HG03442 (cell line): ENCODE data around the gene PRKACA.

Experiments
- ATAC-seq: cut with Tn5 transposase; IDR thresholded peaks from one replicate; pipeline ENCODE4 v1.9.1; 2021; ENCODE audit warnings: mild to moderate bottlenecking, moderate library complexity; ENCODE audit not compliant: unreplicated experiment

The PRKACA gene

GRCh38 chr19:14118165-14119051, 846 bp upstream of the PRKACA start:
- peak; percentile 26 for ATAC-seq

GRCh38 chr19:14116918-14117578, 514 bp downstream of the PRKACA start:
- ATAC-seq, result no peak

- no peak for ATAC-seq
Observed at GRCh38 chr19:14116525-14116917, 1.0 kb downstream of the PRKACA start.

GRCh38 chr19:14115756-14116155, 1.8 kb downstream of the PRKACA start:
- ATAC-seq, result no peak

GRCh38 chr19:14114854-14115253, 2.7 kb downstream of the PRKACA start:
- no peak for ATAC-seq

GRCh38 chr19:14114439-14114838, 3.1 kb downstream of the PRKACA start:
- no peak for ATAC-seq

- ATAC-seq, result no peak
Observed at GRCh38 chr19:14113762-14114414, 3.7 kb downstream of the PRKACA start.

- ATAC-seq, result no peak
Observed at GRCh38 chr19:14112809-14113385, 4.7 kb downstream of the PRKACA start.

GRCh38 chr19:14112051-14112808, 5.3 kb downstream of the PRKACA start:
- no peak for ATAC-seq

GRCh38 chr19:14111486-14111885, 6.1 kb downstream of the PRKACA start:
- no peak for ATAC-seq

GRCh38 chr19:14110650-14111049, 6.9 kb downstream of the PRKACA start:
- no peak for ATAC-seq

GRCh38 chr19:14107581-14108461, 9.7 kb downstream of the PRKACA start:
- ATAC-seq, result no peak

GRCh38 chr19:14106840-14107239, 10.7 kb downstream of the PRKACA start:
- ATAC-seq, result no peak

GRCh38 chr19:14105680-14106079, 11.9 kb downstream of the PRKACA start:
- ATAC-seq, result no peak

GRCh38 chr19:14103310-14103709, 14.3 kb downstream of the PRKACA start:
- no peak for ATAC-seq

GRCh38 chr19:14102756-14103155, 14.8 kb downstream of the PRKACA start:
- ATAC-seq, result no peak

GRCh38 chr19:14102102-14102696, 15.4 kb downstream of the PRKACA start:
- ATAC-seq, result no peak

GRCh38 chr19:14101003-14101545, 16.5 kb downstream of the PRKACA start:
- no peak for ATAC-seq

GRCh38 chr19:14097532-14098151, 19.9 kb downstream of the PRKACA start:
- ATAC-seq, result no peak
